GM23338 (cell line): ENCODE results near the gene MBD5. TPM values are rescaled to one million over a fixed set of nuclear protein-coding genes. Genes with fewer than 3 reads are reported as not detected.

Experiments used
- ATAC-seq: fragments of 200-7000 bp; cut with Tn5 transposase; 3 replicates; pipeline ENCODE4 v1.9.1; 2020
- DNase-seq: peaks from one replicate; pipeline ENCODE4 v3.0.0-alpha.2; 2015; ENCODE audit warnings: low spot score
- H2AFZ ChIP-seq: fragments of 200-600 bp; sonication (generic); 2 replicates; pipeline ENCODE4 v1.8.0; 2016; ENCODE audit warnings: antibody characterized with exemption, mild to moderate bottlenecking, moderate library complexity
- H3F3A ChIP-seq: fragments of 200-600 bp; sonication (generic); replicated peaks from 2 replicates; pipeline ENCODE4 v1.8.0; 2017; ENCODE audit warnings: antibody characterized with exemption, mixed run types, low read depth
- H3K27ac ChIP-seq: fragments of 200-600 bp; sonication (generic); 2 replicates; pipeline ENCODE4 v1.6.1; 2016; ENCODE audit warnings: low read depth
- H3K27me3 ChIP-seq: fragments of 200-600 bp; sonication (generic); 2 replicates; pipeline ENCODE4 v1.8.0; 2016; ENCODE audit warnings: mild to moderate bottlenecking, mixed run types, moderate library complexity; ENCODE audit not compliant: insufficient read depth
- H3K36me3 ChIP-seq: fragments of 200-600 bp; sonication (generic); 2 replicates; pipeline ENCODE4 v1.8.0; 2016; ENCODE audit warnings: mild to moderate bottlenecking; ENCODE audit not compliant: insufficient read depth
- H3K4me1 ChIP-seq: fragments of 200-600 bp; sonication (generic); 2 replicates; pipeline ENCODE4 v1.8.0; 2016; ENCODE audit warnings: mild to moderate bottlenecking, moderate library complexity; ENCODE audit not compliant: insufficient read depth
- H3K4me2 ChIP-seq: fragments of 200-600 bp; sonication (generic); 2 replicates; pipeline ENCODE4 v1.7.1; 2017; ENCODE audit warnings: mixed run types
- H3K4me3 ChIP-seq: fragments of 200-600 bp; sonication (generic); 2 replicates; pipeline ENCODE4 v1.6.1; 2016; ENCODE audit warnings: mixed run types
- H3K79me2 ChIP-seq: fragments of 200-600 bp; sonication (generic); replicated peaks from 2 replicates; pipeline ENCODE4 v1.8.0; 2017; ENCODE audit warnings: mild to moderate bottlenecking; ENCODE audit not compliant: insufficient read depth
- H3K9me2 ChIP-seq: fragments of 200-600 bp; sonication (generic); 2 replicates; pipeline ENCODE4 v1.8.0; 2017; ENCODE audit not compliant: insufficient read depth
- H4K20me1 ChIP-seq: fragments of 200-600 bp; sonication (generic); replicated peaks from 2 replicates; pipeline ENCODE4 v1.8.0; 2017; ENCODE audit warnings: mild to moderate bottlenecking; ENCODE audit not compliant: insufficient read depth
- H3K27ac Mint-ChIP-seq: 2 replicates; pipeline ENCODE4 v1.8.0; 2020; ENCODE audit warnings: inconsistent platforms, mild to moderate bottlenecking, moderate library complexity, mixed read lengths
- H3K27me3 Mint-ChIP-seq: 3 replicates; pipeline ENCODE4 v1.8.0; 2022; ENCODE audit warnings: low read depth, mild to moderate bottlenecking, moderate library complexity, mixed read lengths, inconsistent platforms; ENCODE audit not compliant: insufficient read depth, poor library complexity
- H3K36me3 Mint-ChIP-seq: 3 replicates; pipeline ENCODE4 v1.8.0; 2021; ENCODE audit warnings: low read depth, mild to moderate bottlenecking, inconsistent platforms, moderate library complexity, mixed read lengths
- H3K4me1 Mint-ChIP-seq: 3 replicates; pipeline ENCODE4 v1.8.0; 2020; ENCODE audit warnings: mild to moderate bottlenecking, inconsistent platforms, mixed read lengths
- H3K4me3 Mint-ChIP-seq: 3 replicates; pipeline ENCODE4 v1.8.0; 2021; ENCODE audit warnings: moderate library complexity, mild to moderate bottlenecking, inconsistent platforms, mixed read lengths
- H3K9me3 Mint-ChIP-seq: 3 replicates; pipeline ENCODE4 v1.8.0; 2020; ENCODE audit warnings: moderate library complexity, mild to moderate bottlenecking, inconsistent platforms, mixed read lengths
- CREB1 ChIP-seq: fragments of 250-450 bp; sonication (Bioruptor Pico); IDR thresholded peaks from 2 replicates; pipeline ENCODE4 v1.5.0; 2020; ENCODE audit warnings: low read depth, mild to moderate bottlenecking, moderate library complexity
- CTCF ChIP-seq, 2 experiments: fragments of 200-600 bp in 1 of 2; sonication (generic) in 1 of 2; conservative IDR thresholded peaks; 2 replicates each; pipeline versions ENCODE4 v1.5.1 to v1.6.1; 2016 to 2017; ENCODE audit warnings: antibody characterized with exemption in 2 of 2, low read depth in 2 of 2, mild to moderate bottlenecking in 2 of 2, moderate library complexity in 1 of 2
- EZH2 ChIP-seq: fragments of 200-600 bp; sonication (generic); IDR thresholded peaks from one replicate; pipeline ENCODE4 v1.8.0; 2017; ENCODE audit warnings: antibody characterized with exemption, mild to moderate bottlenecking, low read depth; ENCODE audit not compliant: unreplicated experiment
- EZH2phosphoT487 ChIP-seq: fragments of 200-600 bp; sonication (generic); IDR thresholded peaks from one replicate; pipeline ENCODE4 v1.8.1; 2018; ENCODE audit warnings: antibody characterized with exemption; ENCODE audit not compliant: unreplicated experiment
- JUNB ChIP-seq: IDR thresholded peaks from one replicate; pipeline ENCODE4 v1.6.1; 2016; ENCODE audit warnings: antibody characterized with exemption; ENCODE audit not compliant: unreplicated experiment
- NANOG ChIP-seq: IDR thresholded peaks from 2 replicates; pipeline ENCODE4 v1.6.1; 2016; ENCODE audit warnings: antibody characterized with exemption, borderline replicate concordance
- POLR2AphosphoS5 ChIP-seq: IDR thresholded peaks from 2 replicates; pipeline ENCODE4 v1.6.1; 2016; ENCODE audit warnings: antibody characterized with exemption, low read depth
- REST ChIP-seq: IDR thresholded peaks from one replicate; pipeline ENCODE4 v1.6.1; 2018; ENCODE audit warnings: antibody characterized with exemption; ENCODE audit not compliant: unreplicated experiment
- STAT1 ChIP-seq: IDR thresholded peaks from one replicate; pipeline ENCODE4 v1.6.1; 2016; ENCODE audit warnings: antibody characterized with exemption; ENCODE audit not compliant: unreplicated experiment
- ZNF114 ChIP-seq: fragments of 250-450 bp; sonication (Bioruptor Pico); IDR thresholded peaks from 2 replicates; pipeline ENCODE4 v1.5.0; 2020; ENCODE audit warnings: mild to moderate bottlenecking, moderate library complexity
- ZNF331 ChIP-seq: fragments of 250-450 bp; sonication (Bioruptor Pico); IDR thresholded peaks from 2 replicates; pipeline ENCODE4 v1.5.0; 2020; ENCODE audit warnings: low read depth, mild to moderate bottlenecking, moderate library complexity
- polyA plus RNA-seq: library from polyadenylated mRNA; unstranded; fragments of >200 nt; fragmentation: Nextera tagmentation; extraction: Ambion mirVana; gene quantifications from 2 replicates; pipeline ENCODE4 v1.2.1, GENCODE V29; 2016
- total RNA-seq: library from RNA; depleted of rRNA; stranded (reverse); fragments of >200 nt; shearing (Covaris generic); gene quantifications from 2 replicates; pipeline ENCODE4 v1.2.3, GENCODE V29; 2014
- TF ChIP-seq, protein P1 (sequence below): IDR thresholded peaks from 2 replicates; pipeline ENCODE4 v1.6.1; 2016; ENCODE audit warnings: antibody characterized with exemption
- TF ChIP-seq, protein P2 (sequence below): fragments of 250-450 bp; sonication (Bioruptor Pico); IDR thresholded peaks from 2 replicates; pipeline ENCODE4 v1.5.0; 2020; ENCODE audit warnings: mild to moderate bottlenecking, moderate library complexity

Gene MBD5
- total and polyA plus RNA-seq, 2 experiments from 2014 or later = 16.2 to 23.1 TPM

DNA sequence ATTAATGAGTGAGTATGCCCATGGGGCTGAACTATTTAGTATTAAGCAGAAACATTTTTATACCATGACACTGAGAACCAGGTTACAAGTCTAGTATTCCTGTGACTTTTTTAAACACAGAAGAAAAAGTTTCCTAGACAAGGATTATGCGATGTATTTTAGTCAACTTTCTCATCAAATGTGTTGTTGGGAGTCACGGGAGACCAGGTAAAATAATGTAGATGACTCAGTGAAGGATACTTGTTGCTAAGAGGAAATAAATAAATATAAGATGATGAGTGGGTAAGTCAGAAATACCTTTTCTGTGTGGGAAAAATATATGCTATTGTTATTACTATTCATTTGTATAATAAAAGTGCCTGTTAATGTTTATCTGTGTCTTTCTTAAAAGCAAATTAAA lies 23.4 kb downstream of the MBD5 start:
- TF ChIP-seq REST (no peak), CTCF (conservative IDR thresholded peaks at IDR 0.05; ENCODE audit: low read depth in 2 of 2) (no peak), EZH2 (no peak), JUNB (no peak), NANOG (no peak), ZNF331 (CRISPR knock-in tag) (no peak), STAT1 (no peak), ZNF114 (CRISPR knock-in tag) (no peak), POLR2AphosphoS5 (no peak), EZH2phosphoT487 (no peak), CREB1 (CRISPR knock-in tag) (no peak)
- TF ChIP-seq, protein P1, sequence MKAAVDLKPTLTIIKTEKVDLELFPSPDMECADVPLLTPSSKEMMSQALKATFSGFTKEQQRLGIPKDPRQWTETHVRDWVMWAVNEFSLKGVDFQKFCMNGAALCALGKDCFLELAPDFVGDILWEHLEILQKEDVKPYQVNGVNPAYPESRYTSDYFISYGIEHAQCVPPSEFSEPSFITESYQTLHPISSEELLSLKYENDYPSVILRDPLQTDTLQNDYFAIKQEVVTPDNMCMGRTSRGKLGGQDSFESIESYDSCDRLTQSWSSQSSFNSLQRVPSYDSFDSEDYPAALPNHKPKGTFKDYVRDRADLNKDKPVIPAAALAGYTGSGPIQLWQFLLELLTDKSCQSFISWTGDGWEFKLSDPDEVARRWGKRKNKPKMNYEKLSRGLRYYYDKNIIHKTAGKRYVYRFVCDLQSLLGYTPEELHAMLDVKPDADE = no peak
- TF ChIP-seq, protein P2, sequence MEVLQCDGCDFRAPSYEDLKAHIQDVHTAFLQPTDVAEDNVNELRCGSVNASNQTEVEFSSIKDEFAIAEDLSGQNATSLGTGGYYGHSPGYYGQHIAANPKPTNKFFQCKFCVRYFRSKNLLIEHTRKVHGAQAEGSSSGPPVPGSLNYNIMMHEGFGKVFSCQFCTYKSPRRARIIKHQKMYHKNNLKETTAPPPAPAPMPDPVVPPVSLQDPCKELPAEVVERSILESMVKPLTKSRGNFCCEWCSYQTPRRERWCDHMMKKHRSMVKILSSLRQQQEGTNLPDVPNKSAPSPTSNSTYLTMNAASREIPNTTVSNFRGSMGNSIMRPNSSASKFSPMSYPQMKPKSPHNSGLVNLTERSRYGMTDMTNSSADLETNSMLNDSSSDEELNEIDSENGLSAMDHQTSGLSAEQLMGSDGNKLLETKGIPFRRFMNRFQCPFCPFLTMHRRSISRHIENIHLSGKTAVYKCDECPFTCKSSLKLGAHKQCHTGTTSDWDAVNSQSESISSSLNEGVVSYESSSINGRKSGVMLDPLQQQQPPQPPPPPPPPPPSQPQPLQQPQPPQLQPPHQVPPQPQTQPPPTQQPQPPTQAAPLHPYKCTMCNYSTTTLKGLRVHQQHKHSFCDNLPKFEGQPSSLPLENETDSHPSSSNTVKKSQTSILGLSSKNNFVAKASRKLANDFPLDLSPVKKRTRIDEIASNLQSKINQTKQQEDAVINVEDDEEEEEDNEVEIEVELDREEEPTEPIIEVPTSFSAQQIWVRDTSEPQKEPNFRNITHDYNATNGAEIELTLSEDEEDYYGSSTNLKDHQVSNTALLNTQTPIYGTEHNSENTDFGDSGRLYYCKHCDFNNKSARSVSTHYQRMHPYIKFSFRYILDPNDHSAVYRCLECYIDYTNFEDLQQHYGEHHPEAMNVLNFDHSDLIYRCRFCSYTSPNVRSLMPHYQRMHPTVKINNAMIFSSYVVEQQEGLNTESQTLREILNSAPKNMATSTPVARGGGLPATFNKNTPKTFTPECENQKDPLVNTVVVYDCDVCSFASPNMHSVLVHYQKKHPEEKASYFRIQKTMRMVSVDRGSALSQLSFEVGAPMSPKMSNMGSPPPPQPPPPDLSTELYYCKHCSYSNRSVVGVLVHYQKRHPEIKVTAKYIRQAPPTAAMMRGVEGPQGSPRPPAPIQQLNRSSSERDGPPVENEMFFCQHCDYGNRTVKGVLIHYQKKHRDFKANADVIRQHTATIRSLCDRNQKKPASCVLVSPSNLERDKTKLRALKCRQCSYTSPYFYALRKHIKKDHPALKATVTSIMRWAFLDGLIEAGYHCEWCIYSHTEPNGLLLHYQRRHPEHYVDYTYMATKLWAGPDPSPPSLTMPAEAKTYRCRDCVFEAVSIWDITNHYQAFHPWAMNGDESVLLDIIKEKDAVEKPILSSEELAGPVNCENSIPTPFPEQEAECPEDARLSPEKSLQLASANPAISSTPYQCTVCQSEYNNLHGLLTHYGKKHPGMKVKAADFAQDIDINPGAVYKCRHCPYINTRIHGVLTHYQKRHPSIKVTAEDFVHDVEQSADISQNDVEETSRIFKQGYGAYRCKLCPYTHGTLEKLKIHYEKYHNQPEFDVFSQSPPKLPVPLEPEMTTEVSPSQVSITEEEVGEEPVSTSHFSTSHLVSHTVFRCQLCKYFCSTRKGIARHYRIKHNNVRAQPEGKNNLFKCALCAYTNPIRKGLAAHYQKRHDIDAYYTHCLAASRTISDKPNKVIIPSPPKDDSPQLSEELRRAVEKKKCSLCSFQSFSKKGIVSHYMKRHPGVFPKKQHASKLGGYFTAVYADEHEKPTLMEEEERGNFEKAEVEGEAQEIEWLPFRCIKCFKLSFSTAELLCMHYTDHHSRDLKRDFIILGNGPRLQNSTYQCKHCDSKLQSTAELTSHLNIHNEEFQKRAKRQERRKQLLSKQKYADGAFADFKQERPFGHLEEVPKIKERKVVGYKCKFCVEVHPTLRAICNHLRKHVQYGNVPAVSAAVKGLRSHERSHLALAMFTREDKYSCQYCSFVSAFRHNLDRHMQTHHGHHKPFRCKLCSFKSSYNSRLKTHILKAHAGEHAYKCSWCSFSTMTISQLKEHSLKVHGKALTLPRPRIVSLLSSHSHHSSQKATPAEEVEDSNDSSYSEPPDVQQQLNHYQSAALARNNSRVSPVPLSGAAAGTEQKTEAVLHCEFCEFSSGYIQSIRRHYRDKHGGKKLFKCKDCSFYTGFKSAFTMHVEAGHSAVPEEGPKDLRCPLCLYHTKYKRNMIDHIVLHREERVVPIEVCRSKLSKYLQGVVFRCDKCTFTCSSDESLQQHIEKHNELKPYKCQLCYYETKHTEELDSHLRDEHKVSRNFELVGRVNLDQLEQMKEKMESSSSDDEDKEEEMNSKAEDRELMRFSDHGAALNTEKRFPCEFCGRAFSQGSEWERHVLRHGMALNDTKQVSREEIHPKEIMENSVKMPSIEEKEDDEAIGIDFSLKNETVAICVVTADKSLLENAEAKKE = no peak
- H3K4me1 Mint-ChIP-seq = peaks cover 35% of the 10 kb centered on the region
- no peak overlapping the region for H3K4me3 Mint-ChIP-seq
- Histone ChIP-seq H3K4me2 (no peak overlapping the region), H3K36me3 (no peaks in the 10 kb centered on the region), H3F3A (no peaks in the 10 kb centered on the region), H3K79me2 (peaks cover 13% of the 10 kb centered on the region), H4K20me1 (no peaks in the 10 kb centered on the region), H2AFZ (no peak overlapping the region), H3K4me3 (no peak overlapping the region), H3K4me1 (peaks cover 31% of the 10 kb centered on the region), H3K9me2 (no peaks in the 10 kb centered on the region), H3K27ac (no peak overlapping the region), H3K27me3 (no peaks in the 10 kb centered on the region)
- H3K27me3 Mint-ChIP-seq = no peaks in the 10 kb centered on the region
- H3K27ac Mint-ChIP-seq = no peak overlapping the region
- no peaks in the 10 kb centered on the region for H3K9me3 Mint-ChIP-seq
- ATAC-seq = no peak
- H3K36me3 Mint-ChIP-seq = no peaks in the 10 kb centered on the region
- no peak for DNase-seq
